G401.6 (cell line): ENCODE measurements around the gene PLEKHG2.

ENCODE experiments used
- FAIRE-seq: peaks from 2 replicates; lab custom pipeline; 2012; peaks lifted over from hg19 to GRCh38; lab: Jason Lieb, UNC

The PLEKHG2 gene

DNA sequence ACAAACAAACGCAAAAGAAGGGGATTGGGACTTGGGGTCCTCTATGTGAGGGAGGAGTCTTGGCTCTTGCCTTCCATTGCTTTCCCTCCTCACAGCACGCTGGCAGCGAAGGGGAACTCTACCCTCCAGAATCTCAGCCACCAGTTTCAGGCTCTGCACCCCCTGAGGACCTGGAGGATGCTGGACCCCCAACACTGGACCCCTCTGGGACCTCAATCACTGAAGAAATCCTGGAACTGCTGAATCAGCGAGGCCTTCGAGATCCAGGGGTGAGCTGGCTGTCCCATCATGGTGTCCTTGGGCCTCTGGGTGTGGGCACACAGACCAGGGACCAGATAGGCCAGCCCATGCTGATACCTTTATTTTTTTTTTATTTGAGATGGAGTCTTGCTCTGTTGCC lies 9.6 kb downstream of the PLEKHG2 start:
- no peak for FAIRE-seq

DNA sequence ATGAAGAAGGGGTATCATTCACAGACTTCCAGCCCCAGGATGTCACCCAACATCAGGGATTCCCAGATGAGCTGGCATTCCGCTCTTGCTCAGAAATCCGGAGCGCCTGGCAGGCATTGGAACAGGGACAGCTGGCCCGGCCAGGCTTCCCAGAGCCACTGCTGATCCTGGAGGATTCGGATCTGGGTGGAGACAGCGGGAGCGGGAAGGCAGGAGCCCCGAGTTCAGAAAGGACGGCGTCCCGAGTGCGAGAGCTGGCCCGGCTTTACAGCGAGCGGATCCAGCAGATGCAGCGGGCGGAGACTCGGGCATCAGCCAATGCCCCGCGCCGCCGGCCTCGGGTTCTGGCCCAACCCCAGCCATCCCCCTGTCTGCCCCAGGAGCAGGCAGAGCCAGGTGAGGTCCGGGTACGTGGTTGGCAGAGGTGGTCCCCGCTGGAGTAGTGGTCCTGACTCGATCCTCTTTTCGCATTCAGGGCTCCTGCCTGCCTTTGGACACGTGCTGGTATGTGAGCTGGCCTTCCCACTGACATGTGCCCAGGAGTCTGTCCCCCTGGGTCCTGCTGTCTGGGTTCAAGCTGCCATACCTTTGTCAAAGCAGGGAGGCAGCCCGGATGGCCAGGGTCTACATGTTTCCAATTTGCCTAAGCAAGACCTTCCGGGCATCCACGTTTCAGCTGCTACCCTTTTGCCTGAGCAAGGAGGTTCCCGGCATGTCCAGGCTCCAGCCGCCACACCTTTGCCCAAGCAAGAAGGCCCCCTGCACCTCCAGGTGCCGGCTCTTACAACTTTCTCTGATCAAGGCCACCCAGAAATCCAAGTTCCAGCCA lies 11.0 kb downstream of the PLEKHG2 start:
- no peak for FAIRE-seq

DNA sequence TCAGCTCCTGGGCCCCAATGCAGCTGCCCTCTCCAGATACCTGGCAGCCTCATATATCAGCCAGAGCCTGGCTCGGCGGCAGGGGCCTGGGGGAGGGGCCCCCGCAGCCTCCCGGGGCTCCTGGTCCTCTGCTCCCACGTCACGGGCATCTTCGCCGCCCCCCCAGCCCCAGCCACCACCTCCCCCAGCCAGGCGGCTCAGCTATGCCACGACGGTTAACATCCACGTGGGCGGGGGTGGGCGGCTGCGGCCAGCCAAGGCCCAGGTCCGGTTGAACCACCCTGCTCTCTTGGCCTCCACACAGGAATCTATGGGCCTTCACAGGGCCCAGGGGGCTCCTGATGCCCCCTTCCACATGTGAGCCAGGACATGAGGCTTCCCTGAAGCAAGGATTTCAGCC lies 12.5 kb downstream of the PLEKHG2 start:
- no peak for FAIRE-seq

DNA sequence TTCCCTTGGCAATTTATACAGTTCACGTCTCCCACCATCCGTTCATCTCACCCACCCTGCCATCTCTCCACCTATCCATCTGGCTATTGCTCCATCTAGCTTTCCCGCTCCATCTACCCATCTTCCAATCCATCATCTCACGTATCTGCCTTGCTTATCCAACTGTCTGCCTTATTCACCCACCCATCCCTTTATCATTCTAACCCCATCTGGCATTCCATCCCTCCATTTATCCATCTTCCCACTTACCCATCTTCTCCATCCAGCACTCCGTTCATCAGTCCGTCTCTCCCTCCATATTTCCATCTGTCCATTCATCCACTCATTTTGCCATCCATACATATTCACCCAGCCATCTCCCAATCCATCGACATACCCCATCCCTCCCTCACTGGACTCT lies 13.3 kb downstream of the PLEKHG2 start:
- FAIRE-seq: no peak

DNA sequence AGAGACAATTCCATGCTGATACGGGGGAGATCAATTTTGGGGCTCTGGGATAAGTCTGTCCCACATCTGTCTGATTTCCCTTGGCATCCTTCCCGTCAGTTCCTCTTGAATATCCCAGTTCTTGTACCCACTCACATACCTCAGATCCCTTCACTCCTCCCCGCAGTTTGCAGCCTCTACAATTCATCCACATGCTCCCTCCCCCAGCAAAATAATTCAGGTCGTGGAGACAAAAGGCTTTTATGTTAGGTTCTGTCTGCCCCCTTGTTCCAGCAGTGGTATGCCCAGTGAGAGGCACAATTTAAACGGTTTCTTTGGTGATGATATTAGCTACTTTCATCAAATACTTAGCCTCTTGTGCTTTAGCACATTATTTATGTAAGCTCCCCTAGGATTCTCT lies 13.7 kb downstream of the PLEKHG2 start:
- no peak for FAIRE-seq

DNA sequence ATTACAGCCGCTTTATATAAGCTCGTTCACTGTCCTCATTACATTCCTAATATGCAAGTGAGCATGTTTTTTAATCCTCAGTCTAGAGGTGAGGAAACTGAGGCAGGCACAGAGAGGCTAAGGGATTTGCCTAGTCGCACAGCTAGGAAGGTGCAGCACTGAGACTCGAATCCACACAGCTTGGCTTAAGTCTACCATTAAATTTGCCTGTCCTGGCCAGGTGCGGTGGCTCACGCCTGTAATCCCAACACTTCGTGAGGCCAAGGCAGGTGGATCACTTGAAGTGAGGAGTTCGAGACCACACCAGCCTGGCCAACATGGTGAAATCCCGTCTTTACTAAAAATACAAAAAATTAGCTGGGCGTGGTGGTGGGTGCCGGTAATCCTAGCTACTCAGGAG lies 15.2 kb downstream of the PLEKHG2 start:
- FAIRE-seq: no peak

DNA sequence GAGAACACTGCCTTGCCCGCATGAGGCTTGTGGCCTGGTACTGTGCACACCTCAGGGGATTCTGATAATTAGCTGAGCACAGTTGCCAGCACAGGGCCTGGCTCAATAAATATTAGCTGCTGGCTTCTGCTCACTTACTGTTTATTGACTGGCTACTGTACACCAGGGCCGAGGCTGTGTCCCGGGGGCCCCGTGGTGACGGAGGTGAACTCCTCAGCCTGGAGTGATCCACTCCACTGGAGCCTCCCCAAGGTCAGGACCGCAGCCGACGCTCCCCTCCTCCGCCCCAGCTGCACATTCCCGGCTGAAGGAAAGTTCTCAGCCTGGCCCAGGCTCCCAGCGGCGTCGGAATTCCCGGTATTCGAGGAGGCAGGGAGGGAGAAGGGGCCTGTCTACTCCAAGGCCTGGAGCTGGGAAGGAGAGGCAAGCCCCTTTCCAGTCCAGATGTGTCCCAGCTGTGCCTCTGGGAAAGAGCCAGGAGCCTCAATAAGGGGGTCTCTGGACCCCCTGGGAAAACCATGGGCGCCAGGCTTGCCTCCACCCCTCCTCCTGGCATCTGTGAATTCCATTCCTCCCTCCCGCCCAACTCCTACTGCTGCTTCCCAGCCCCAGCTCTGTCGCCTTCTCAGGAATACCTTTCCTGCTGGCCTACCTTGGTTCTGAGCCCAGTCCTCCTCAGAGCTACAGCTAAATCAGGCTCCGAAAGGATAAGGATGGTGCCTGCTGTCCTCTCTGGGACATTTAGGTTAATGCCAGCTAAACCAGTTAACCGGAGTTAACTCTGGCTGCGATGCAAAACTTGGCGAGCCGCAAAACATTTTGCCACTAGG lies 16.0 kb downstream of the PLEKHG2 start:
- FAIRE-seq: peak; percentile 92

DNA sequence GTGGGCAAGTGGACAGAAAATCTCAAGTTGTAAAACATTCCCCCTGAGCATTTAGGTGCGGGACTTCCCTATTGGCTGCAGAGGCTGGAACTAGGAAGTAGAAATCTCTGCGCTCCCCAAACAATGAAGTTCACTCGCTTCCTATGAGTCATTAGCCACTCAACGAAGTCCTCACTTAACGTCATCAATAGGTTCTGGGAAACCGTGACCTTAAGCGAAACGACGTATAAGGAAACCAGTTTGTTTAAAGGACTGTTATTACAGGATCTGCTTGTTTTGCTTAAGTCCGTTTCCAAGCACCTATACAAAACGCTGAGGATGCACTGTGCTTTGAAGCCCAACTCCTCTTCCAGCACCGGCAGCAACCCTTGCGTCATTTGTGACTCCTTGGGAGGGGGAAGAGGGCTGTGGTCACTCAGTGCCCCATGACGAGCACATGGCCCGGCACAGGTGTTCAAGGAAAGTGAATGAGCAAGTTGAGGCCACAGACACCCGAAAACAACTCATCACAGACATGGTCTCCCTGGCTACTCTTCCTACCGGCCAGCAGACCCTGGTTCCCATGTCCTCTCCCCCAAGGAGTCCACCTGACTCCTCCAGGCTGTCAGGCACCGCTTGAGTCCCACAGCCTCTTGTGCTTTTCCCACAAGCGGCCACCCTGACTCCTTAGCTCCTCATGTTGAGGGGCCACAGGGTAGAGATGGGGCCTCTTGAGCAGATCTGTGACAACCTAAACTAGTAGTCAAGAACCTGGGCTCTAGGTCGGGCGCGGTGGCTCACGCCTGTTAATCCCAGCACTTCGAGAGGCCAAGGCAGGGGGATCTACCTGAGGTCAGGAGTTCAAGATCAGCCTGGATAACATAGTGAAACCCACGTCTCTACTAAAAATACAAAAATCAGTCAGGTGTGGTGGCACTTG lies 18.5 kb downstream of the PLEKHG2 start:
- FAIRE-seq: peak; percentile 99

DNA sequence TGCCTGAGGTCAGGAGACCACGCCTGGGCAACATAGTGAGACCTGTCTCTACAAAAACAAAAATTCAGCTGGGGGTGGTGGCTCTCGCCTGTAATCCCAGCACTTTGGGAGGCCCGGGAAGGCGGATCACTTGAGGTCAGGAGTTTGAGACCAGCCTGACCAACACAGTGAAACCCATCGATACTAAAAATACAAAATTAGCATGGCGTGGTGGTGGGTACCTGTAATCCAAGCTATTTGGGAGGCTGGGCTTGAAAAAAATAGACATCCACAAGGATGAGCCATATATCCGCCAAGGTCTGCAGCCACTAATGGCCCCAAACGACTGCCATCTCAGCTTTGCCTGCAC lies 20.2 kb downstream of the PLEKHG2 start:
- no peak for FAIRE-seq

DNA sequence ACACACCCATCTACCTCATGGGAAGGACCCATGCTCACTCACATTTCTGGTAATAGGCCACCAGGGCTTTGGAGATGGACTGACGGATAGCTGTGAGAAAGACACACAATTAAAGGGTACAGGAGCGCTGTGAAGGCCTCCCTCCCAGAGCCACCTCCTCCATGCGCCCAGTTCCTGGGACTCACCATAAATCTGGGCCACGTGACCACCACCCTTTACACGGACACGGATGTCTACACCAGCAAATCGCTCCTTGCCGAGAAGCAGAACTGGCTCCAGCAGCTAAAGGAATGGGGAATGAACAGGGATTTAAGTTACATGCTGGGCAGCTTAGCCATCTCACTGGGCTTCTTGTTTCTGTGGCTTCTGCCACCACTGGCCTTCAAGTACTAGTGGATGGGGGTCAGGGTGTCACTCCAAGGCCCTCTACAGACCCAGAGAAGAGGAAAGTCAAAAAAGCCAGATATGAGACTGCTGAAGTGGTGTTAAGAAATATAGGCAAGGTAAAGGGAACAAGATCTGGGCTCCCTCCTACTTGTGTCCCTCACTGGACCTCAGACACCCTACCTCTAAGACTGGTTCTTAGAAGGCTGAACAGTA lies 21.1 kb downstream of the PLEKHG2 start:
- no peak for FAIRE-seq

DNA sequence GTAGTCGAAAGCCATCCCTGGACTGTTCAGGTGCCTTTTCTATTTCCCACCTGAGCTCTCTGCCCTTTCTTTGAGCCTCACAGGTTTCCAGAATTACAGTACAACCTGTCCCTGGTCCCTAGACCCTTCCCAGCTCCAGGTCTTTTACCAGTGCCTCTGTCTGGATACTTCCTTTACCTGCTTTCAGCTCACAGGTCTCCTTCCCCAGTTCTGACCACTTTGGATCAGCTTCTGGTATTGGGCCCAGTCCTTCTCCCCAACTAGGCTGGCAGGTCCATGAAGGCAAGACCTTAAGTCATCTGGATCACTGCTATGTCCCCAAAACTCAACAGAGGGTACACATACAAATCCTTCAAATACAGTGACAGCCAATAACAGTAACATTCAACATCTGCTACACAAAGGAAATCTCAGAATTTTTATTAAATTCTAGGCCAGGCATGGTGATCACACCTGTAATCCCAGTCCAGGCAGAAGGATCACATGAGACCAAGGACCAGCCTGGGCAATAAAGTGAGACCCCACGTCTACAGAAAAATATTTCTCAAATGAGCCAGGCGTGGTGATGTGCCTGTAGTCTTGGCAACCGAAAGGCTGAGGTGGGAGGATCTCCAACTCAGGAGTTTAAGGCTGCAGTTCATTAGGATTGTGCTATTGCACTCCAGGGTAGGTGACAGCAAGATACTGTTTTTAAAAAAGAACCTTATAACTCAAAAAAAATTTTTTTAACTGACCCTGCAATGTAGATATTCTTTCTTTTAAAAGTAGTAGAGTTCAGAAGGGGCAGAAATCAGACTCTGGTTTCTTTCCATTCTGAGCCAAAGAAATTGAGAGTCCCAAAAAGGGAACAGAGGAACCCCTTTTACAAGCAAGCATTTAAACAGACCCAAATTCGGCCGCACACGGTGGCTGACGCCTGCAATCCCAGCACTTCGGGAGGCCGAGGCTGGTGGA lies 21.9 kb downstream of the PLEKHG2 start:
- no peak for FAIRE-seq

DNA sequence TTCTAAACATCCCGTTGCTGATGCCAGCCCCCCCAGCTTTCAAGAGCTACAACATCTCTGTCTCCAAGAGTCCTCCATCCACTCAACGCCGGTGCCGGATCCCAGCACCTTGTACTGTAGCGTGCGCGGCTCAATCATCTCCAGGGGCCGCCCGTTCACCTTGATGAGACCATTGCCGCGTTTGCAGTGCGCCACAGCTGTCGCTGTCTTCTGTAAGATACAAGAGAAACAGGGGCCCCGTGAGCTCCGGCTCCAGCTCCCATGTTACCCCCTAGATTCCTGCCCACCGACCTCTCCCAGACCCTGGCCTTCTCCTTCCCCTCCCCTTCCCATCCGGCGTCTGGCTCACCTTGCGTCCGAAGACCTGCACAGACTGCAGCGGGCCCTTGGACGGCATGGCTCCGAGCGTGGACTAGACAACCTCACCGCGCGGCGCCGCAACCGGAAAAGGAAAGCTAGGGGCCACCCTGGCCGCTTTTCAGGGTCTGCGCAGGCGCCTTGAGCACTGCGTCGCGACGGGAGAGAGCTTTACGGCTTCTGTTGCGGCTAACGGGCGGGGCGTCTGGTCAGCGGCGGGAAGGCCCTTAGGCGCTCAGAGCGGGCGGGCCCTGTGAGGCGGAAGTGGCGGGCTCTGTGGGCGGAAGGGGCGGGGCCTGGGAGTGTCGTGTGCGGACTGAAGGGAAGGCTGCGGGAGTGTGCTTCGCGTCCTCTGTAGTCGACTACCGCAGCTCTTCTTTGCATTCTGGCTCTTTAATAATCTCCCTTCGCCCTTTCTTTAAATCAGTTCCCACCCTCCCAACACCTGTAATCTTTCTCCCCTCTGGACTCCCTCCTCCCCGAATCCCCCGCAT lies 23.3 kb downstream of the PLEKHG2 start, which contains the start of gene RPS16:
TSS of gene RPS16 (minus strand) at position 451 of the 851 bp plus-strand sequence. CDS start at position 397, 54 bp downstream.
- peak; percentile 95 for FAIRE-seq

DNA sequence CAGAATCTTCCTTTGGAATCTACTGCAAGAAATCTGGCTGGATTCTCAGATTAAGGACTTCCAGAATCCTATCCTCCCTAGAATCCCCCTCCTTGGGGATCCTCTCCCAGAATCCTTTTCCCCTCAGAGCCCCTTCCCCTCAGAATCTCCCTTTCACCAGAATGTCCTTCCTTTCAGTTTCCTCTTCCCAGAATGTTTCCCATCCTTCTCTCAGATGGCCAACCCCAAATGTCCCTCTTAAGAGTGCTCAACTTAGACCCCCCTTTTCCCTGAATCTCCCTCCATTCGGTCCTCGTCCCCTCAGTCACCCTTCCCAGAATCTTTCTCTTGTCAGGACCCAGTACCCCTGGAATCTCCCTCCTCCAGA lies 23.9 kb downstream of the PLEKHG2 start:
- FAIRE-seq: no peak

DNA sequence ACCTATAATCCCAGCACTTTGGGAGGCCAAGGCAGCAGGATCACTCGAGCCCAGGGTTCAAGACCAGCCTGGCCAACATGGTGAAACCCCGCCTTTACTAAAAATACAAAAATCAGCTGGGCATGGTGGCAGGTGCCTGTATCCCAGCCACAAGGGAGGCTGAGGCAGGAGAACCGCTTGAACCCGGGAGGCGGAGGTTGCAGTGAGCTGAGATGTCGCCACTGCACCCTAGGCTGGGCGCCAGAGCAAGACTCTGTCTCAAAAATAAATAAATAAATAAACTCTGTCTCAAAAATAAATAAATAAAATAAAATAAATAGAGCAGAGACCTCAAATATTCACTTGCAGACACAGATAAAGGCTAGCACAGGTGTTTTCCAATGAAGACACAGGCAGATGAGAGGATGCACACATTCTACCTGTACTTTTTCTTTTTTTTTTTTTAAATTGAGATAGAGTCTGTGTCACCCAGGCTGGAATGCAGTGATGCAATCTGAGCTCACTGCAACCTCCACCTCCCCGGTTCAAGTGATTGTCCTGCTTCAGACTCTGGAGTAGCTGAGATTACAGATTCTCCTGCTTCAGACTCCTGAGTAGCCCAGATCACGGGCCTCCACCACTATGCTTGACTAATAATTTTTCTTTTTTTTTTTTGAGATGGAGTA lies 25.9 kb downstream of the PLEKHG2 start:
- FAIRE-seq: no peak

DNA sequence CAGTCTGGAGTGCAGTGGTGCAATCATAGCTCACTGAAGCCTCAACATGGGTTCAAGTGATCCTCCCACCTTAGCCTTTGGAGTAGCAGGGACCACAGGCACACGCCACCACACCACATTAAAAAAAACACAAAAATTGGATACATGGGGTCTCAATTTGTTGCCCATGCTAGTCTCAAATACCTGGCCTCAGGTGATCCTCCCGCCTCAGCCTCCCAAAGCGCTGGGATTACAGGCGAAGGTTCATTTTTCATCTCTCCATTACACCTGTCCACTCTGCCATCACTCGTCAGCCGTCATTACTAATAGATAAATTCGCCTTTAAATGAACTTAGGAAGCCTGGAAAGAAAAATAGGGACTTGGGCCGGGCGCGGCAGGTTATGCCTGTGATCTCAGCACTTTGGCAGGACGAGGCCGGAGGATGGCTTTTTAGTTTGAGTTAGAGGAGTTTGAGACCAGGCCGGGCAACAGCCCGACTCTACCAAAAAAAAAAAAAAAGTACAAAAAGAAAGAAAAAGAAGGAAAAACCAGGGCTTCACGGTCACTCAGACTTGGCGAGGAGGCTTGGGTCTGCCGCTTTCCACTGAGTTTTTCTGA lies 32.2 kb downstream of the PLEKHG2 start:
- FAIRE-seq: no peak

DNA sequence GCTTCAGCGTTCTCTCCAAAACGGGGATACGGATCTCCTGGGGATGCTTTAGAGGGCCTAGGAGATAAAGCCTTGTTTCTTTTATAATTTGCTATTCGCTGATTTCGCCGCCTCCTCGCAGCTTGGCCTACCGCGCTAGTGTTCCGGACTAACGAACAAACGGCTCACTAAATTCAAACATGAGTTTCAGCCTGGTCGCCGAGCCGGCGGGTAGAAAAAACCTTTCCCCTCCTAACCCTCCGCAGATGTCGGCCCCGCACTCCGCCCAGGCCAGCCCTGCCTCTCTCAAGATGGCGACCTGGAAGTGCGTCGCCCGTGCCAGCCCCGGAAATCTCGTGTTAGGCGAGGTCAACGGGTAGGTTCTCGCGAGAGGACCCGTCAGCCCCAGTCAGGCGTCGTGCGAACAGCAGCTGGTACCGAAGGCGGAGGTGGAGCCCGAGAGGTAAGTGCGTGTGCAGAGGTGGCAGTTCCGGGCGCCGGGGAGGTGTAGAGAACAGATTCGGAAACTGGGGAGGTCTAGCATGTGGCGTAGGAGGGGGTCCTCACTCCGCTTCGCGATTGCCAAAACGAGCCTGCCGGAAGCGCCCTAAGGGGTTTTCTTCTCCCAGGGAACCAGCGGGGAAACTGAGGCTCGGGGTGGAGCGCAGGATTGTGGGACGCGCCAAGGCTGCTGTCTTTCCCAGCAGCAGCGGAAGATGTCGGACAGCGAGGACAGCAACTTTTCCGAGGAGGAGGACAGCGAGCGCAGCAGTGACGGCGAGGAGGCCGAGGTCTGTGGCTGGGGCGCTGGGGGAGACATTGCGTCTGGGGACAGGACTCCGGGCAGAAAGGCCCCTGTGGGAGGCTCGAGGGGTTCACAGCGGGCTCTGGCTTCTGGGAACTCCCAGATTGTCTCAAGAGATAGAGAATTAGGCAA lies 33.0 kb downstream of the PLEKHG2 start, which contains the start of gene SUPT5H:
TSS of gene SUPT5H (plus strand) at position 387 of the 916 bp plus-strand sequence. CDS start at position 696, 309 bp downstream.
- FAIRE-seq: peak; percentile 89

DNA sequence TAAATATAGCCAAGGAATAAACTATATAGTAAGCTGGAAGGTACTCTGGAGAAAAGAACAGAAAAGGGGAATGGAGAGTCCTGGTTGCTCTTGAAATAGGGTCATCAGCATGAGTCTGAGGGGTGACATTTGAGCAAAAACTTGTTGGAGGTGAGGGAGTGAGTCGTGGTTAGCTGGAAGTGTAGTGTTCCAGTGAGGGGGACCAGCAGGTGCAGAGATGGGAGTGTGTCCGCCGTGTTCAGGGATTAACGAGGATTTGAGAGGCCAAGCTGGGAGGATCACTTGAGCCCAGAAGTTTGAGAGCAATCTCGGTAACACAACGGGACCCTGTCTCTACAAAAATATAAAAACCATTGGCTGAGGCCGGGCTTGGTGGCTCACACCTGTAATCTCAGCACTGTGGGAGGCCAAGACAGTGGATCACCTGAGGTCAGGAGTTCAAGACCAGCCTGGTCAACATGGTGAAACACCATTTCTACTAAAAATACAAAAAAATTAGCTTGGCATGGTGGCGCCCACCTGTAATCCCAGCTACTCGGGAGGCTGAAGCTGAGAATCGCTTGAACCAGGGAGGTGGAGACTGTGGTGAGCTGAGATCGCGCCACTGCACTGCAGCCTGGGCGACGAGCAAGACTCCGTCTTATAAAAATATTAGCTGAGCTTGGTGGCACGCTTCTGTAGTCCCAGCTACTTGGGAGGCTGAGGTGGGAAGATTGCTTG lies 34.1 kb downstream of the PLEKHG2 start:
- FAIRE-seq: no peak
